ENCODE data around the gene HTT. TPM values are rescaled to one million over a fixed set of nuclear protein-coding genes. Genes with fewer than 3 reads are reported as not detected.

HTT gene
- total and polyA plus RNA-seq, 9 of the 15 experiments (the other 6 are each of a cell fraction or from before 2014, with no cell fraction given): 0.66 to 31.6 (median 14.7) TPM

- TF ChIP-seq ZNF518B (CRISPR knock-in tag; IDR thresholded peaks at IDR 0.05): no peak
- no peak for TF ChIP-seq KAT7 (CRISPR knock-in tag; IDR thresholded peaks at IDR 0.05; ENCODE audit: borderline replicate concordance)
- TF ChIP-seq VEZF1 (CRISPR knock-in tag; IDR thresholded peaks at IDR 0.05): peak; percentile 80
- no peak for TF ChIP-seq MAFF (IDR thresholded peaks at IDR 0.05; ENCODE audit: low read length)
- no peak for TF ChIP-seq ARID1B (IDR thresholded peaks at IDR 0.05)
- no peak for TF ChIP-seq SMARCA4 (IDR thresholded peaks at IDR 0.05)
- no peak for TF ChIP-seq ZNF512 (tag; IDR thresholded peaks at IDR 0.05)
- TF ChIP-seq TEAD1 (CRISPR knock-in tag; IDR thresholded peaks at IDR 0.05): peak in 1 of 2 experiments; percentile 65; a peak in 1 of 4 replicates
- TF ChIP-seq NRF1 (conservative IDR thresholded peaks at IDR 0.05 in 1 of 2, IDR thresholded peaks at IDR 0.05 in 1 of 2): peak; percentile 75 to 78
- no peak for TF ChIP-seq CTCF (IDR thresholded peaks at IDR 0.05 in 2 of 3, conservative IDR thresholded peaks at IDR 0.05 in 1 of 3; ENCODE audit: insufficient read depth in 2 of 3, low read depth in 1 of 3, low read length in 3 of 3)
- 0 out of 2 replicates have a peak, but pooled peaks have one; percentile 17 for TF ChIP-seq GMEB1 (CRISPR knock-in tag; IDR thresholded peaks at IDR 0.05)
- TF ChIP-seq KDM5B (IDR thresholded peaks at IDR 0.05; ENCODE audit: insufficient replicate concordance, low read depth, low read length): peak; percentile 51
- TF ChIP-seq ZNF224 (CRISPR knock-in tag; IDR thresholded peaks at IDR 0.05): no peak
Observed at GRCh38 chr4:3292571-3293400, 218.3 kb downstream of the HTT start, which contains the start of gene RGS12 (continued).
